ENCODE results near the gene APOBEC3B.

- TF ChIP-seq EZH2phosphoT487 (IDR thresholded peaks at IDR 0.05; ENCODE audit: insufficient read depth, low read depth) (no peak), EZH2 (IDR thresholded peaks at IDR 0.05; ENCODE audit: insufficient read depth, poor library complexity, severe bottlenecking) (no peak)
Measured at GRCh38 chr22:39012533-39013511, 30.7 kb downstream of the APOBEC3B start.

Data from GM23248 (cell line).